Measurements from ENCODE around the gene DUS1L. TPM values are rescaled to one million over a fixed set of nuclear protein-coding genes. Genes with fewer than 3 reads are reported as not detected.
A peak's percentile ranks its signal among the peaks of the same experiment; 100 is the strongest.

Gene DUS1L
- total RNA-seq, 1 donor from 2014 or later: 67.7 TPM

GRCh38 chr17:82011617-82012187 is 53.9 kb downstream of the DUS1L start:
- no peak for DNase-seq
- intact Hi-C loops (cut with micrococcal nuclease): no loop called here
- no peak for ATAC-seq

GRCh38 chr17:82010575-82011525 is 54.8 kb downstream of the DUS1L start:
- no peak for ATAC-seq
- no peak for DNase-seq
- intact Hi-C loops (cut with micrococcal nuclease): no loop called here

- DNase-seq (no peak), ATAC-seq (no peak)
- intact Hi-C loops (cut with micrococcal nuclease): no loop called here
Measured at GRCh38 chr17:82009413-82009812, 56.2 kb downstream of the DUS1L start.

GRCh38 chr17:82008941-82009405 is 56.6 kb downstream of the DUS1L start:
- intact Hi-C loops (cut with micrococcal nuclease): no loop called here
- DNase-seq: peak; percentile 77
- ATAC-seq: peak; percentile 9

GRCh38 chr17:82008258-82008940 is 57.2 kb downstream of the DUS1L start:
- no peak for DNase-seq
- ATAC-seq: no peak
- intact Hi-C loops (cut with micrococcal nuclease): no loop called here

Other genes starting within 250 kb of the DUS1L start
- 103 TPM for gene MCRIP1, start 232.5 kb downstream of the DUS1L start, total RNA-seq
- gene PPP1R27, start 230.8 kb downstream of the DUS1L start, total RNA-seq: 0.67 TPM
- 362 TPM for gene P4HB, start 205.3 kb downstream of the DUS1L start, total RNA-seq
- gene ARHGDIA, start 194.5 kb downstream of the DUS1L start, total RNA-seq: 114 TPM
- 32.0 TPM for gene ALYREF, start 174.2 kb downstream of the DUS1L start, total RNA-seq
- 173 TPM for gene ANAPC11, start 174.1 kb downstream of the DUS1L start, total RNA-seq
- 0.69 TPM for gene NPB, start 163.6 kb downstream of the DUS1L start, total RNA-seq
- gene PCYT2, start 154.4 kb downstream of the DUS1L start, total RNA-seq: 28.4 TPM
- gene SIRT7, start 147.6 kb downstream of the DUS1L start, total RNA-seq: 6.3 TPM
- 27.5 TPM for gene MAFG, start 138.1 kb downstream of the DUS1L start, total RNA-seq
- 4.0 TPM for gene PYCR1, start 128.5 kb downstream of the DUS1L start, total RNA-seq
- gene MYADML2, start 118.6 kb downstream of the DUS1L start, total RNA-seq: 4.0 TPM
- 0.52 TPM for gene NOTUM, start 104.6 kb downstream of the DUS1L start, total RNA-seq
- 25.4 TPM for gene ASPSCR1, start 88.2 kb downstream of the DUS1L start, total RNA-seq
- 27.0 TPM for gene CENPX, start 42.9 kb downstream of the DUS1L start, total RNA-seq
- 6.3 TPM for gene LRRC45, start 42.5 kb downstream of the DUS1L start, total RNA-seq
- gene RAC3, start 34.1 kb downstream of the DUS1L start, total RNA-seq: 1.8 TPM
- gene DCXR, start 28.1 kb downstream of the DUS1L start, total RNA-seq: 177 TPM
- 21.8 TPM for gene RFNG, start 14.0 kb downstream of the DUS1L start, total RNA-seq
- 90.6 TPM for gene GPS1, start 13.9 kb downstream of the DUS1L start, total RNA-seq
- 17.0 TPM for gene FASN, start 32.4 kb upstream of the DUS1L start, total RNA-seq
- gene CCDC57, start 147.0 kb upstream of the DUS1L start, total RNA-seq: 8.1 TPM
- 7.8 TPM for gene SLC16A3, start 163.2 kb upstream of the DUS1L start, total RNA-seq
- gene CSNK1D, start 207.9 kb upstream of the DUS1L start, total RNA-seq: 64.4 TPM

Measured in left ventricle myocardium superior (tissue), 1 donor.